ENCODE data around the gene SHISA8. TPM values are rescaled to one million over a fixed set of nuclear protein-coding genes. Genes with fewer than 3 reads are reported as not detected.

The SHISA8 gene
- total RNA-seq, 1 experiment from 2014 or later: 3.2 TPM

DNA sequence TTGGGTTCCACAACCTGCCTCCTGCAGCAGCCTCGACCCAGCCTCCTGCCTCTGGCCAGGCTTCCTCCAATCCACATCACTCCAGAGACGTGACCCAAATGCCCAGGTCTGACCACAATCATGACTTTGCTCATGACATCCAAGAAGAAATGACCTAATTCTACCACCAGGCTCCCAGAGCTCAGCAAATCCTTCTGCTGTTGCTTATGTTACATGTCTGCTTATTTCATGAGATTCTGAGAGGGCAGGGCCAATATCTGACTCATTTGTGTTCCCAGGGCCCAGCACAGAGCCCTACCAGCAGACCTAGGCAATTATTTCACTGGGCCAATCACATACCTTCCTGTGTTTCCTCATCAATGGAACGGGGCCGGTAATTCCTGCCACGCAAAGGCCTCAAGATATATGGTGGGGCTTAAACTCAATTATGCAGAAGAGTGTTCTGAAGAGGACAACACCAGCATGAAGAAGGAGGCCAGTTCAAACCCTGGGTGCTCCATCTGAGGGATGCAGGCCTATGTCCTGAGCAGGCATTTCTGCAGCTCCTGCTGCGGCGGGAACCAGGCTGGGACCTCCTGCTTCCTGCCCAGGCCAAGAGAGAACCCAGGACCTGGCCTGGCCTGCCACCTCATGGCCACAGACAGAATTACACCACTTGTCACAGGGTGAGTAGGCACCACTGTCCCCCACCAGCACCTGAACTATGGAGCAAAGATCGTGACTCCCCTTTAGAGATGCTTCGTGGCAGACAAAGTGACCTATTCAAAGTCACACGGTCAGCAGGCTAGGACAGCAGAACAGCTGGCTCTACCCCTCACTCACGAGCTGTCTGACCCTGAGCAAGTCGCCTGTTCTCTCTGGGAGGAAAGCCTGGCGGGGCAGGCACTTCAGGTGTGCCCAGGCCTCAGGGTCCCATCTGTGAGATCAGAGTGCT, 26.2 kb upstream of the SHISA8 start:
- H3K36me3 ChIP-seq (replicated peaks; ENCODE audit: control insufficient read depth, insufficient read depth, low read length): peaks cover 38% of the 10 kb centered on the region
- H3K27me3 ChIP-seq (ENCODE audit: control insufficient read depth, insufficient read depth, low read length): no peaks in the 10 kb centered on the region
- peak; percentile 92 for DNase-seq
- H3K4me3 ChIP-seq (ENCODE audit: insufficient read depth, low read depth, low read length): no peak overlapping the region

- H3K4me3 ChIP-seq (ENCODE audit: insufficient read depth, low read depth, low read length): no peak overlapping the region
- DNase-seq: peak; percentile 66
- H3K36me3 ChIP-seq (replicated peaks; ENCODE audit: control insufficient read depth, insufficient read depth, low read length): peaks cover 39% of the 10 kb centered on the region
- no peaks in the 10 kb centered on the region for H3K27me3 ChIP-seq (ENCODE audit: control insufficient read depth, insufficient read depth, low read length)
Observed at GRCh38 chr22:41939981-41940831, 25.3 kb upstream of the SHISA8 start.

GRCh38 chr22:41936894-41937169, 22.0 kb upstream of the SHISA8 start:
- Histone ChIP-seq H3K27me3 (ENCODE audit: control insufficient read depth, insufficient read depth, low read length) (no peaks in the 10 kb centered on the region), H3K4me3 (ENCODE audit: insufficient read depth, low read depth, low read length) (no peak overlapping the region), H3K36me3 (replicated peaks; ENCODE audit: control insufficient read depth, insufficient read depth, low read length) (peaks cover 21% of the 10 kb centered on the region)
- DNase-seq: no peak

DNA sequence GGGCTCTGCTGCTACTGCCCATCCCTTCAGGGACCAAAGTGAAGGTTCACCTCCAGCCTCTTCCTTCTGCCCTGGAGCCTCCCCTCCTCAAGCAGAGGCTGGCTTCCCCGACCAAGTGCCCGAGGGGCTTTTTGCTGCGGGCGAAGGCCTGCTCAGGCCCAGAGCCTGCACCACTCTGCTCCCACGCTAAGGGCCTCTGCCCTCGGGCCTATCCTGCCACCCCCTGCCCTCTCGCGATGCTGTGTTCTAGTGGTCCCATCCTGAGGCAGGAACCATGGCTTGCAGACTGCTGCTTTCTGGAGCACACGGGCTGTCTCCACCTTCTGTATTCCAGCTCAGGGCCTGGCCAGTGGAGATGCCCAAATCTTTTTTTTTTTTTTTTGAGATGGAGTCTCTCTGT, 20.6 kb upstream of the SHISA8 start:
- Histone ChIP-seq H3K27me3 (ENCODE audit: control insufficient read depth, insufficient read depth, low read length) (no peaks in the 10 kb centered on the region), H3K4me3 (ENCODE audit: insufficient read depth, low read depth, low read length) (no peak overlapping the region), H3K36me3 (replicated peaks; ENCODE audit: control insufficient read depth, insufficient read depth, low read length) (peaks cover 13% of the 10 kb centered on the region)
- no peak for DNase-seq

DNA sequence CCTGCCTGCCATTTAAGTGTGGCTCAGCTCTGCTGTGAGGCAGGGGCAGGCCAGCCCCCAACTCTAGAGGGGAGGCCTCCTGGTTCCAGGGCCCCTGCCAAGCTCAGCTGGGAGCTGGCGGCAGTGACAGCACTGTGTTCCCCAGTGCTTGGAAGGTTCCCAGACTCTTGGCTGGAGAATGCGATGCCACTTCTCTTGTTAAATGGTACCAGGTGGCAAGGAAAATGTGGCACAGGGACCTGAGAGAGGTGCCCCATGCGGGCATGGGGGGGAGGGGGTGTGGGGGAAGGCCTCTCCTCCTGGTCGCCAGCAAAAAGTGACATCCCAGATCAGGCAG, 20.1 kb upstream of the SHISA8 start:
- Histone ChIP-seq H3K36me3 (replicated peaks; ENCODE audit: control insufficient read depth, insufficient read depth, low read length) (peaks cover 13% of the 10 kb centered on the region), H3K4me3 (ENCODE audit: insufficient read depth, low read depth, low read length) (no peak overlapping the region), H3K27me3 (ENCODE audit: control insufficient read depth, insufficient read depth, low read length) (no peaks in the 10 kb centered on the region)
- peak; percentile 36 for DNase-seq

- Histone ChIP-seq H3K36me3 (replicated peaks; ENCODE audit: control insufficient read depth, insufficient read depth, low read length) (peaks cover 13% of the 10 kb centered on the region), H3K27me3 (ENCODE audit: control insufficient read depth, insufficient read depth, low read length) (no peaks in the 10 kb centered on the region), H3K4me3 (ENCODE audit: insufficient read depth, low read depth, low read length) (no peak overlapping the region)
- no peak for DNase-seq
Observed at GRCh38 chr22:41934284-41935014, 19.6 kb upstream of the SHISA8 start.

DNA sequence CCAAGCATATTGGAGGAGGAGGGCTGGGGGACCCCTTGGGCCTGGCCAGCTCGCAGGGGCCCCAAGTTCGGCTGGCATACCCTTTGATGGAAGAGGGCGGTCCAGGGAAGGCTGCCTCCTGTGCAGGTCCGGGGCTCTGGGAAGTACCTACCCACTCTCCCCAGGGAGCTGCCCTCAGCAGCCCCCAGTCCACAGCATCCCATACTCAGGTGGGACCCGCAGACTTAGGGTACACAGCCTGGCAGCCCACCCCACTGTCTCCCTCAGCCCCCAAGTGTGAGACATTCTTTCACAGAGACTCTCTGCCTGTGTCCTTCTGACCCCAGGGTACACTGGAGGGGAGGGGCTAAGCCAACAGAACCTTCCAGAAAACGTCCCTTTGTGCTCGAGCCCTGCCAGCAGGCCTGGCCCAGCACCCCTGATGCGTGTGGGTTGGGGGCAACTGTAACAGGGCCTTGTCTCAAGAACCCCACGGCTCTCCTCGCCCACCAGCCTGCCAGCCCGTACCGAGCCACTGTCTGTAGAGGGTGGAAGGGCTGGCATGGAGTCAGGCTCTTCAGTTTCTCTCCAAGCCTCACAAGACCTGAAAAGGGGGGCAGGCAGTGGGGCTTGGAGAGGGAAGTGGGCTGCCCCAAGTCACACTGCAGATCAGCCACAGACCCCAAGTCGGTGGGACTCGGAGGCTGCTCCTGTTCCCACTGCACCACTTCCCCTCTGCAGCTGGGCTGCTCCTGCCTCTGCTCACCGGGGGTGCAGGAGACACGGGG, 18.7 kb upstream of the SHISA8 start:
- Histone ChIP-seq H3K36me3 (replicated peaks; ENCODE audit: control insufficient read depth, insufficient read depth, low read length) (peaks cover 6% of the 10 kb centered on the region), H3K4me3 (ENCODE audit: insufficient read depth, low read depth, low read length) (no peak overlapping the region), H3K27me3 (ENCODE audit: control insufficient read depth, insufficient read depth, low read length) (no peaks in the 10 kb centered on the region)
- peak; percentile 44 for DNase-seq

DNA sequence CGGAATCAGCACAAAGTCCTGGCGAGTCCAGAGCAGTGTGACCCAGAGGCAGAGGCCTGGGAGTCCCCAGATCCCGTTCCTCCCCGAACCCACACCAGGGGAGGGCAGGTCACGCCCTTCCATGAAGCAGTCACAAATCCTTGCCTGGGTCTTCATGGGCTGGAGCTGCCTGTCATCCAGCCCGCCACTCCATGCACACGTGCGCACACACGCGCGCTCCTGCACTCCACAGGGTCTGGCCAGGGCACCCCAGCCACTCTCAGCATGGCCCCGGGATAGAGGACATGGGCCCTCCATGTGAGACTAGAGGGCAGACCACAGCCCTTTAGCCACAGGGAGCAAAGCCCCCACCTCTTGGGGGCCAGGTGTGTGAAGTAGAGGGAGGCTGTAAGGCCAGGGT, 17.5 kb upstream of the SHISA8 start:
- Histone ChIP-seq H3K36me3 (replicated peaks; ENCODE audit: control insufficient read depth, insufficient read depth, low read length) (peaks cover 4% of the 10 kb centered on the region), H3K27me3 (ENCODE audit: control insufficient read depth, insufficient read depth, low read length) (peaks cover 6% of the 10 kb centered on the region), H3K4me3 (ENCODE audit: insufficient read depth, low read depth, low read length) (no peak overlapping the region)
- DNase-seq: no peak

- no peak overlapping the region for H3K4me3 ChIP-seq (ENCODE audit: insufficient read depth, low read depth, low read length)
- DNase-seq: no peak
- H3K27me3 ChIP-seq (ENCODE audit: control insufficient read depth, insufficient read depth, low read length): peaks cover 10% of the 10 kb centered on the region
- peaks cover 2% of the 10 kb centered on the region; the same call in 1 of the 2 replicates for H3K36me3 ChIP-seq (replicated peaks; ENCODE audit: control insufficient read depth, insufficient read depth, low read length)
Observed at GRCh38 chr22:41931701-41932269, 16.9 kb upstream of the SHISA8 start.

- Histone ChIP-seq H3K36me3 (replicated peaks; ENCODE audit: control insufficient read depth, insufficient read depth, low read length) (no peaks in the 10 kb centered on the region), H3K27me3 (ENCODE audit: control insufficient read depth, insufficient read depth, low read length) (peaks cover 26% of the 10 kb centered on the region), H3K4me3 (ENCODE audit: insufficient read depth, low read depth, low read length) (no peak overlapping the region)
- peak; percentile 43 for DNase-seq
Observed at GRCh38 chr22:41929418-41929810, 14.5 kb upstream of the SHISA8 start.

- peak; percentile 64 for DNase-seq
- Histone ChIP-seq H3K27me3 (ENCODE audit: control insufficient read depth, insufficient read depth, low read length) (peaks cover 26% of the 10 kb centered on the region), H3K4me3 (ENCODE audit: insufficient read depth, low read depth, low read length) (no peak overlapping the region), H3K36me3 (replicated peaks; ENCODE audit: control insufficient read depth, insufficient read depth, low read length) (no peaks in the 10 kb centered on the region)
Observed at GRCh38 chr22:41928593-41929417, 13.9 kb upstream of the SHISA8 start.

DNA sequence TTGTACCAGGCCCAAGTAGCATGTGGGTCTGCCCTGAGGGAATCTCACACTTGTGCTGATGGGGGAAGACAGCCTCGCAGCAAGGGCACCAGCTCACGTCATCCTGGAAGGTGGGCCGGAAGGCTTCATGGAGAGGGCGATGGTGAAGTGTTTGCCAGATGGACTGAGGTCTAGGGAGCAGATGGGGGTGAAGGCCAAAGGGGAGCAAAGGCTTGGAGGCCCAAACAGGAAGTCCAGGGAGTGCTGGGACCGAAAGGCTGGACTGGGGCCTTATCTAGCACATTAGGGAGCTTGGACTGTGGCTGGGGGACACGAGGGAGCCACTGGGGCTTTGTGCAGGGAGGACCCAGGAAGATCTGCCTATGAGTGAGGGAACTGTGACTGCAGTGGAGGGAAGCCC, 12.9 kb upstream of the SHISA8 start:
- Histone ChIP-seq H3K4me3 (ENCODE audit: insufficient read depth, low read depth, low read length) (no peak overlapping the region), H3K27me3 (ENCODE audit: control insufficient read depth, insufficient read depth, low read length) (peaks cover 34% of the 10 kb centered on the region), H3K36me3 (replicated peaks; ENCODE audit: control insufficient read depth, insufficient read depth, low read length) (no peaks in the 10 kb centered on the region)
- peak; percentile 50 for DNase-seq

DNA sequence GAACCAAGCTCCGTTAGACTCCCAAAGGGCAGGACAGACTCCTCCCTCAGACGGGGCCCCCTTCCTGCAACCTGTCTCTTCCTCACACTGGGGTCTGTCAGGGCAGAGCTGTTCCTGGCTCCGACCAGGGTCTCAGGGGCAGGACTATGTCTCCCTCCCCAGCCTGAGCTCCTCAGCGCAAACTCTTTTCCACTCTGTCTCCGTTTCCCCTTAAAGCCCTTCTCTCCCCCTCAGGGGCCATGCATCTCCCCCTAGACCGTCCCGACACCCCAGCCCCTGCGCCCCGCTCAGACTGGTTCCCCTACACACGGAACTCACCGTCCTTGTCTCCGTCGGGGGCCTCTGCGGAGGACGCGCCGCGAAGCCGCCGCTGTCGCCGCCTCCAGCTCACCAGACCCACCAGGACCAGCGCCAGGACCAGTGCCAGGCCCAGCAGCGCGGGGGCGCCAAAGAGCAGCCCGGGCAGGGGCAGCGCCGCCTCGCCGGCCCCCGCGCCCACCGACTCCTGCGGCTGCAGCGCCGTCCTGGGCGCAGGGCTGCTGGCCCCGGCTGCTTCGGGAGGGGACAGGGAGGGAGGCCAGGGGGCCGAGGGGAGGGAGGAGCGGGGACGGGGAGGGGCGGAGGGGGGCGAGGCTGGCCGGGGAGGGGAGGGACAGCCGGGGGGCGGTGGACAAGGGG, 11.0 kb upstream of the SHISA8 start:
- Histone ChIP-seq H3K4me3 (ENCODE audit: insufficient read depth, low read depth, low read length) (peak overlapping the region; percentile 45), H3K36me3 (replicated peaks; ENCODE audit: control insufficient read depth, insufficient read depth, low read length) (no peaks in the 10 kb centered on the region), H3K27me3 (ENCODE audit: control insufficient read depth, insufficient read depth, low read length) (peaks cover 36% of the 10 kb centered on the region)
- peak; percentile 97 for DNase-seq

Data from H7 (cell line).